GM19099 (cell line): ENCODE measurements around the gene KCND3.

Source experiments
- POLR2A ChIP-seq: IDR thresholded peaks from 3 replicates; pipeline ENCODE4 v1.6.1; 2011; ENCODE audit warnings: low read depth; ENCODE audit not compliant: insufficient read length; ENCODE audit errors: extremely low read depth

KCND3 gene

GRCh38 chr1:111819566-111820263 lies 169.8 kb downstream of the KCND3 start:
- TF ChIP-seq POLR2A, result no peak

- TF ChIP-seq POLR2A, result no peak
Observed at GRCh38 chr1:111818546-111818945, 170.9 kb downstream of the KCND3 start.

- no peak for TF ChIP-seq POLR2A
Observed at GRCh38 chr1:111818081-111818480, 171.4 kb downstream of the KCND3 start.

- TF ChIP-seq POLR2A, result no peak
Observed at GRCh38 chr1:111814642-111815041, 174.8 kb downstream of the KCND3 start.

GRCh38 chr1:111814305-111814628 lies 175.2 kb downstream of the KCND3 start:
- no peak for TF ChIP-seq POLR2A

GRCh38 chr1:111813440-111814304 lies 175.8 kb downstream of the KCND3 start:
- TF ChIP-seq POLR2A, result no peak

- no peak for TF ChIP-seq POLR2A
Observed at GRCh38 chr1:111812306-111812705, 177.2 kb downstream of the KCND3 start.

- TF ChIP-seq POLR2A, result no peak
Observed at GRCh38 chr1:111811891-111812290, 177.6 kb downstream of the KCND3 start.

GRCh38 chr1:111805251-111805650 lies 184.2 kb downstream of the KCND3 start:
- no peak for TF ChIP-seq POLR2A

- TF ChIP-seq POLR2A, result no peak
Observed at GRCh38 chr1:111804776-111805175, 184.7 kb downstream of the KCND3 start.

GRCh38 chr1:111803951-111804350 lies 185.5 kb downstream of the KCND3 start:
- TF ChIP-seq POLR2A, result no peak

- TF ChIP-seq POLR2A, result no peak
Observed at GRCh38 chr1:111802984-111803383, 186.5 kb downstream of the KCND3 start.

- no peak for TF ChIP-seq POLR2A
Observed at GRCh38 chr1:111802110-111802509, 187.4 kb downstream of the KCND3 start.

- TF ChIP-seq POLR2A, result no peak
Observed at GRCh38 chr1:111801071-111801850, 188.2 kb downstream of the KCND3 start.

GRCh38 chr1:111798580-111798979 lies 190.9 kb downstream of the KCND3 start:
- no peak for TF ChIP-seq POLR2A
